Activated CD8-positive, alpha-beta memory T cell treated with anti-CD3 and anti-CD28 coated beads, Interleukin-2, amount 50 U/mL, for 4 hours (primary cell): ENCODE data around the gene DOCK9.
"Not testable (repeated sequence)": the region's sequence is repeated elsewhere in the genome, so short reads cannot be mapped to it uniquely, and the experiment has no call there.

Source experiments
- DNase-seq: peaks from one replicate; pipeline ENCODE4 v3.0.0-alpha.2; 2020

Gene DOCK9

GRCh38 chr13:98761126-98761985 is 216.5 kb downstream of the DOCK9 start:
- DNase-seq = no peak

DNA sequence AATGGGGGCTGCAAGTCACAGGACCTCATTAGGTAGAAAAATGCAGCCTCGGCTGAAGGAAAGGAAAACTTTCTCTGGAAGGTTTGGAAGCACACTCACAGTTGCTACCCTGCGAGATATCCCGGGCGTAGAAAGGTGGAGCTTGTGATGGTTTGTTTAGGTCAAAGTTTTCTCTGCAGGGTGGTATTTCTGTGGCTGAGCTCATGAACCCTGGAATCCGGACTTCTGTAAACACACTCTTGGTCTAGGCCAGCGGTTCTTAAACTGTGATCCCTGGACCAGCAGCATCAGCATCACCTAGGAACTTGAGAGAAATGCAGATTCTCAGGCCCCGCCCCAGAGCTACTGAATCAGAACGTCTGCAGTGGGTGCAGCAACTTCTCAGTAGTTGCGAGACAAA is 222.1 kb downstream of the DOCK9 start:
- DNase-seq = no peak

DNA sequence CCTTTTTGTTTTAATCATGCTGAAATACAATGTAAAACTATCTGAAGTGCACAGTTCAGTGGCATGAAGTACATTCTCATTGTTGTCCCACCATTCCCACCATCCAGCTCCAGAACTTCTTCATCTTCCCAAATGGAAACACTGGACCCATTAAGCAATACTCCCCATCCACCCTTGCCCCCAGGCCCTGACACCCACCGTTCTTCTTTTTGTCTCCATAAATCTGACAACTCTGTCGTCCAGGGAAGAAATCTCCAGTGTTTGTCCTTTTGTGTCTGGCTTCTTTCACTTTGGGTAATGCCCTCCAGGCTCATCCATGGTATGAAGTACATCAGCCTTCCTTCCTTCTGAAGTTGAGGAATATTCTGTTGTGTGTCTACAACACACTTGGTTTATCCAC is 222.7 kb downstream of the DOCK9 start:
- no peak for DNase-seq

DNA sequence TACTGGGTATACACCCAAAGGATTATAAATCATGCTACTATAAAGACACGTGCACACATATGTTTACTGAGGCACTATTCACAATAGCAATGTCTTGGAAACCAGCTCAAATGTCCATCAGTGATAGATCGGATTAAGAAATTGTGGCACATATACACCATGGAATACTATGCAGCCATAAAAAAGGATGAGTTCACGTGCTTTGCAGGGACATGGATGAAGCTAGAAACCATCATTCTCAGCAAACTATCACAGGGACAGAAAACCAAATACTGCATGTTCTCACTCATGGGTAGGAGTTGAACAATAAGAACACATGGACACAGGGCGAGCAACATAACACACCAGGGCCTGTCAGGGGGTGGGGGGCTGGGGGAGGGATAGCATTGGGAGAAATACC is 223.4 kb downstream of the DOCK9 start:
- not testable (repeated sequence) for DNase-seq

- no peak for DNase-seq
Measured at GRCh38 chr13:98752467-98753290, 225.2 kb downstream of the DOCK9 start, which contains the start of gene SLC15A1. Gene SLC15A1, minus strand, starts transcription at chr13:98752672. Its CDS starts 74 bp downstream, at chr13:98752598.

GRCh38 chr13:98751861-98752466 is 225.9 kb downstream of the DOCK9 start:
- DNase-seq = no peak

GRCh38 chr13:98751367-98751782 is 226.5 kb downstream of the DOCK9 start:
- no peak for DNase-seq

DNA sequence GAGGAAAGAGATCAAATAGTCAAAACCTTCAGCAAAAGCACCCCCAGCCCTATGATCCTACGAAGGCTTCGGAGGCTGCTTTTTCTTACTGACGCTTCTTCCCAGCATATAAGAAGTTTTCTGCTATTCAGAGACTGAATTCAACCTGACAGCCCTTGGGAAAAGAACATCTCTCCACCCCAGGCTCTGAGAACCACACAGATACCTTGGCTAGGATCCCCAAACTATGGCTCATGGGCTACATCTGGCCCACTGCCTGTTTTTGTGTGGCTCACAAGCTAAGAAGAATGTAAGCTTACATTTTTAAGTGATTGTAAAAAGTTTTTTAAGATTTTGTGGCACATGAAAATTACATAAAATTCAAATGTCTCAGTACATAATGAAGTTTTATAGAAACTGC is 228.4 kb downstream of the DOCK9 start:
- DNase-seq = no peak

- DNase-seq = no peak
Measured at GRCh38 chr13:98746968-98747367, 230.9 kb downstream of the DOCK9 start.
